Activated effector memory CD4-positive, alpha-beta T cell treated with anti-CD3 and anti-CD28 coated beads, Interleukin-2, amount 50 U/mL, for 16 hours (primary cell): Measurements from ENCODE around the gene MPZL1.
"Not testable (repeated sequence)": the region's sequence is repeated elsewhere in the genome, so short reads cannot be mapped to it uniquely, and the experiment has no call there.

Source experiments
- DNase-seq: peaks from one replicate; pipeline ENCODE4 v3.0.0-alpha.2; 2020

The MPZL1 gene

DNA sequence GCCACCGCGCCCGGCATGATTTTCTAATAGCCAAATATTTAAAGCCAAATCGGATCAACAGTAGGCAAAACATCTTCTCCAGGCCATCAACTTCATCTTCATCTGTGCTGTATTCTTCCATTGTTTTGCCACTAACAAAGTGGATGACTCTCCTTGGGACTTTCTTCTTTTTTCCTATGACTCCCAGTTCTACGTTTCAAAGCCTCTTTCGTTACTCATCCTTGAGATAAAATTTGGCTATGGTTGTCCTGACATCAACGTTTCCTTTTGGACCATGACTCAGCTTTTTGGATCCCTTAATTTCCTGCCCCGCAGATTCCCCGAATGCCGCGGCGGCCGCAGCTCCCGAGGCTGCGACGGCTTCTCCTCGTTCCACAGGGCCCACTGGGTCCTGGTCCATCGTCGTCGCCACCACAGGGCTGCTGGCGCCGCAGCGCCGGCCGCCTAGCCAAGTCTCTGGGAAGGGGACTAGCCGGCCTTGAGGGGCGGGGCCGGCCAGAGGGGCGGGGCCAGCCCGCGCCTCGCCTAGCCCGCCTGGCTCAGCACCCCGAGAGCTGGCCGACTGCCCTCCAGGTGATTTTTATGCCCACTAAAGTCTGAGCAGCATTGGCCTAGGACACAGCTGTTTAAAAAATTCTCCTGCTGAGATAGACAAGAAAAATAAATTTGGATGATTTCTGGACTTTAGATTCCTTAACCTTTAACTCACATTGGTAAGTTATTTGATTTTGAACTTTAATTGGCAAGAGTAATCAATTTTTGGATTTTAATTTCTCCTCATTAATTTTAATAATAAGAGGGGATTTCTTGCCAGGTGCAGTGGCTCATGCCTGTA, 98.3 kb downstream of the MPZL1 start:
- peak; percentile 67 for DNase-seq

GRCh38 chr1:167820684-167821355, 99.0 kb downstream of the MPZL1 start:
- no peak for DNase-seq

DNA sequence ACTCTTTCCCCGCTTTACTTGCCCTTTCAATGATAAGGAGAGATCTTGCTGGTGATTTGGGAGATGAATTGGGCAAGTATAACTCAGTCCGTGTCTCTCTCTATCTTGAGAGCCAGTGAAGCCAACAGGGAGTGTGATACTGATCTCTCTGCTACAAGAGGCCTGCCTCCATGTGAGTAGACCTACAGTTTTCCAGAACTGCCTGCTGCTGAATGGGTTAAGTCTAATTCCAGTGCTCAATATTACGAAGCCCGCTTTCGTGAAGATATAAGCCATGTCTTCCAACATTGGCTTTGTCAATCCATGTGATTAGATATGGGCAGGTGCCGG, 99.5 kb downstream of the MPZL1 start:
- no peak for DNase-seq

DNA sequence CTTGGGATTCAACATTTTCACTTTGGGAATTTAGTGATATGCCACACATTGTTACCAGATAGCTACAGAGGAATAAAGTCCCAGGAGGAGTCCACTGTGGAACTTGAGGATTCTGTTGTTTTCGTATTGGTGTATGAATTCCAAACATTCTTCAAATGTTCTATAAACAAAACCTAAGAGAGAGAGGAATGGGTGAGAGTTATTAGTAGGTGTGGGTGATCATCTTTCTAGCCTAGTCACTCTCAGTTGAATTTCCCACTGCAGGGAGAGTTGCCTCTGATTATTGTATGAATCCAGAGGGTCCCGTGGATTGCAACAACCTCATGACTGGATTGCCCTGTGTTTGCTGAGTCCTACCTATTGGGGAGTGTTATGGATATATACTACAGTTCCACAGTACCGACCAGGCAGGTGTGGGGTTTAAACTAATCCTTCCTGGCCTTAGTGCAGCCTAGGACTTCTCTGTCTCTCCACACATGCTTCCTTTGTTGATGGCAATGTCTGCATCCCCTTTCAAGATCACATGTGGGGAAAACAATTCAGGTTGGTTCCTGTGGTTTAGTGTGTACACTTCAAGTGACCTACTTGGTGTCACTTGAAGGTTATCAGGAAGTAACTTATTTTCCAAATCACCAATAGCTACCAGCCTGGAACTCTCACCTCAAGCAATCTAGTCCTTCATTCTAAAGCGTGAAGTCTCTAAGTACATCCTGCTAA, 100.3 kb downstream of the MPZL1 start:
- no peak for DNase-seq

GRCh38 chr1:167824163-167824794, 102.5 kb downstream of the MPZL1 start:
- no peak for DNase-seq

- no peak for DNase-seq
Observed at GRCh38 chr1:167825419-167826079, 103.8 kb downstream of the MPZL1 start.

DNA sequence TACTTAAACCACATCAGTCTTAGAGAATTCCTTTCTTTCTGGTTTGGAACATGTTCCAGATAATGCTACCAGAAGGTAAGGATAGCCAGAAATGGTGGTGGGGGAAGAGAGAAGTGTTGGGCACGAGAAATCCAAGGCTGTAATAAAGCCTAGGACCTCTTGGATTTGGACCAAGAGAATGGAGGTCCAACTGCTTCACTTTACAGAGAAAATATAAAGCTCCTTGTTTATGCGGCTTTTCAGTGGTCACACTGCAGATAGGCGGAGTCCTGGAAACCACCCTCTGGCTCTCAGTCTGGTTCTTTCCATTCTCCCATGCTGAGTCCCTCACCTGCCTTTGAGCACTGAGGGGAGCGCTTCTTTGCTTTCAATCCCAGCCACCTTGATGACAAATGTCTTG, 104.3 kb downstream of the MPZL1 start:
- no peak for DNase-seq

DNA sequence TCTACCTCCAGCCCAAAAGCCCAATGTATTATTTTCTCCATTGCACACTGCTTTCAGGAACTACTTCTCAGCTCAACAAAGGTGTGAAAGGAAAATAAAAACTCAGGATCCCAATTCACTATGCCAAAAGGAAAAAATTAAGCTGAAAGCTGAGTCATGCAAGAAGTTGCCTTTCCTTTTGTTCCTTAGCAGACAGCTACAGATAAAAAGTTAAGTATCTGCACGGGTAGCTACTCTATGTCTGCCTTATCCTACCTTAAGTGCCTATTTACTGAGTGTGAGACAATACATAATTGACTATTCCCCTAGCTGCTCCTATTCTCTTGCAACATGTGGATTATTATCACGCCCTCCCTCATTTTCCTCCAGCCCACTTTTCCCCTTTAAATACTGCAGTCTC, 108.1 kb downstream of the MPZL1 start:
- no peak for DNase-seq

- not testable (repeated sequence) for DNase-seq
Observed at GRCh38 chr1:167830668-167831067, 108.9 kb downstream of the MPZL1 start.

GRCh38 chr1:167832693-167833092, 110.9 kb downstream of the MPZL1 start:
- no peak for DNase-seq

DNA sequence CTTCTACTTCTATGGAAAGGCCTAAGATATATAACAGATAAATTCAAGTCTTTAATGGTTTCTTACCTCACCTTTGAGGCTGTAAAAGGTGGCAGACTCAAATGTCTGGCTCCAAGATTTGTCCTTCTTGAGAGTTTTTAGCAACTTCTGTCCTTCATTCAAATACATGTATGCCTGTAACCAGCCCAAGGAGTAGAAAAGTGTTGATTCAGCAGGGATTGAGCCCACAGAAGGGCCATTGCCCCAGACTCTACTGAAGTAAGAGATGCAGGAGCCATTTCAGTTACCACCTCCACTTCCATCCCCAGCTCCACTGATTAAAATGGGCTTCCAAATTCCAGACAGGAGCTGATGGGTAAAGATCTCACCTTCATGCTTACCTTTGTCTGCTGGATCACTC, 112.1 kb downstream of the MPZL1 start:
- DNase-seq = no peak

- no peak for DNase-seq
Observed at GRCh38 chr1:167836197-167836596, 114.4 kb downstream of the MPZL1 start.

DNA sequence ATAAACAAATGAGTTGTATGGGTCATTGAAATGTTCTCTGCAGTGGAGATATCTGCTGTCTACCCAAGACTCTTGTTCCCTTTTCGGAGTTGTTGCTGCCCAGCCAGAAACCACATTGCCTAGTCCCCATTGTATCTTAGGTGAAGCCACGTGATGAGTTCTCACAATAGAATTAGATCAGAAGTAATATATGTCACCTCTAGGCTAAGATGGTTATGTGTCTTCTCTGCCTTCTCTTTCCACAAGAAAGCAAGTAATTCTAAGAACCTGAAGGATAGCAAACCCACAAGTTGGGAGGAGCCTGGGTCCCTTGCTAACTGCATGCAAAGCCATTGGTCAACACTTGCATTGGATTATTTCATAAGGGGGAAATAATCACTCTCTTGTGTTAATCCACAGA, 115.5 kb downstream of the MPZL1 start:
- DNase-seq = no peak

GRCh38 chr1:167839009-167839408, 117.2 kb downstream of the MPZL1 start:
- DNase-seq = no peak
